DMS53 treated with DMSO at 0.1 percent for 48 hours (cell line): Measurements from ENCODE around the gene EDIL3.
"Not testable (repeated sequence)": the region's sequence is repeated elsewhere in the genome, so short reads cannot be mapped to it uniquely, and the experiment has no call there.

Source experiments
- DNase-seq: peaks from one replicate; lab custom pipeline; 2025; ENCODE audit not compliant: unreplicated experiment; lab: John Stamatoyannopoulos, UW

EDIL3 gene

DNA sequence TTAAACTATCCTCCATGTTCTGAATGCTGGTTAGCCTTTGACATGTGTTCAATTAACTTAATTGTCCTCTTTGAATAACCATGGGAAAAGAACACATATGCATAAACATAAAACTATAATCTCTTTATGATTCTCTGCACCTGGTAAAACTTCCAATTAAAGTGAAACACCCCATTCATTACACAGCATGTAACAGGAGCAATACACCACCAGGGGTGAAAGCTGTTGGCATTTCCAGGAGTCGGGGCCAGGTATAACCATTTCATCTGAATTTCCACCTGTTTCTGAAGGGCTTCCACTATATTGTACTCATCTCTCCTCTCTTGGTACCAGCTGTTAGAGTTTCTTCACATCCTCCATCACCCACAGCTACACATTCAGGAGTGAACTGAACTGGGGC, 303.8 kb downstream of the EDIL3 start:
- no peak for DNase-seq

DNA sequence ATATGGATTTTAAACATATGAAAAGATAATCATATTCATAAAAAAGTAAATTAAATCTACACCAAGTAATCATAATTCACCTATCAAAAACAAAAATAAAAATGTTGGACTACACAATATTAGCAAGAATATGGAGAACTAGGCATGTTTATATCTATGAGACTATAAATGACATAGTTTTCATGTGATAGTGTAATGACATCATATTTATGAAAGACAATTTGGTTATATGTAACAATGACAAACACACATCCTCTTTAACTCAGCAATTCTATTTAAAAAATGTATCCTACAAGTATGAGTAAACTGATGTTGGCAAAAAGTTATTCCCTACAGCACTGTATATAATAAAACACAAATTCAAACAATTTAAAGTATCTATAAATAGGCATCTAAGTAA, 312.3 kb downstream of the EDIL3 start:
- no peak for DNase-seq

DNA sequence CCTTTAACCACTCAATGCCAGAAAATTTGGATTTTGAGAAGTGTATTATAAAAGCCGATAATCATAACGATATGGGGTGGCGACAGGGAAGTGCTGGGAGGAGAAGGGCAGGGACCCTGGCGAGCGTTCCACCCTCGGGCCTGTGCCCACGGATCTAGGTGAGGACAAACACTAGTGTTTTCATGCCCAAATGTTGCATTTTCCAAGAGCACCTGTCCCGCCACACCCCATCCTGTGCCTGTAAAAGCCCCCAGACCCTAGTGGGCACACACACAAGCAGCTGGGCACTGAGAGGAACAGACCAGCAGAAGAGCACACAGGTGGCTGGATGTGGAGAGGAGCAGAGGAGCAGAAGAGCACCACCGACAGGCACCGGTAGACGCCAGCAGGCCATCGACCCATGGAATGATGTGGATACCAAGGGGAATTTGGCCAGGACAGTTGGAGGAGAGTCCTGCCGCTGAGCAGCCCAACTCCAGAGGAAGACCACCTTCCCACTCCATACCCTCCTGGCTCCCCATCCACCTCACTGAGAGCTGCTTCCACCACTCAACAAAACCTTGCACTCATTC, 315.0 kb downstream of the EDIL3 start:
- no peak for DNase-seq

DNA sequence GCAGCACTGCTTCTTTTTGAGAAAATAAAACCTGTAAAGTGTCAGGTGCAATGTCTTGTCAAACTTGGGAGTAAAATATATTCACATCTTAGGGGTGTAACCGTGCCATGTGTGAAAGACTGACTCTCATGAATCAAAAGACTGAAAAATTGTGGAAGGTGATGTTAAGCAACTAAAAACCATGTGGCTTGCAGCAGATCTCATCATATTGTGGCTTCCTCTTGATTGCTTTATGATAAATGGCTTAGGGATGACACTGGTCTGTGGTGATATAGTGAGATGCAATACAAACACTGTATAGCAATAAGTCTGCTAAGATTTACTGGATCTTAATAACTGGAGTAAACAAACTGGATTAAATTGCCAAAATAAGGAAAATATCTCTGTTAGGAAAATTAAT, 321.6 kb downstream of the EDIL3 start:
- DNase-seq: no peak

DNA sequence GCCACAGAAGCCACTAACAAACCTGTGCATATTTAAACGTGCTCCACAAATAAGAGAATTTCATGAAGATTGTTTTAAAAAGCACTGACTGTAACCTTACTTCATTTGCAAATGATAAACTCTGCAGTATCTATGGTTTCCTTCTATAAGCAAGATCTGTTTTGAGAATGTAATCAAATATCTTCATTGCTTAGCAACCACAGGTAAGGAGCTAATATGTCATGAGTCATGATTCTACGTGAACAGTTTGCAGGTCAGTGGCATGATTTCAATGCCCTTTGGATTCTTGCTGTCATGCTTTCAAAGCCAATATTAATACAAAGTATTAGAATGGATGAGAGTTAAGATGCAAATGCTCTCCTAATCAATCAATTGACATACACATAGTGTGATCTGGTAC, 325.0 kb downstream of the EDIL3 start:
- peak; percentile 5 for DNase-seq

DNA sequence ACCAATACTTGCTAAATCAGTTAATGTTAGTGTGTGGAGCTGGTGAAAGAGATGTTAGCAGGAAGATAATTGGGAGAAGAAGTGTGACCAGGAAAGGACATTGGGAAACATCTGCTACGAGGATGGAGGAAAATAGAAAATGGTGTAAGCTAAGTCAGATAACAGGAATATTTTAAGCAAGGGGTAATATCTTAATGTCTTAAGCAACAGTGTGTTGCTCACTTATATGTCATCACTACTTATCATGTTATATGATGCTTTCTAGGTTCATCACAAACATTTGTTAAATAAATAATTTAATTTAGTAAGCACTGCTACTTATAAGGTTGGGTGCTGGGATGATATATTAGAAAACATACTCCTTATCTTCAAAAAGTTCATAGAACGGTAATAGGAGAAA, 326.1 kb downstream of the EDIL3 start:
- DNase-seq: no peak

DNA sequence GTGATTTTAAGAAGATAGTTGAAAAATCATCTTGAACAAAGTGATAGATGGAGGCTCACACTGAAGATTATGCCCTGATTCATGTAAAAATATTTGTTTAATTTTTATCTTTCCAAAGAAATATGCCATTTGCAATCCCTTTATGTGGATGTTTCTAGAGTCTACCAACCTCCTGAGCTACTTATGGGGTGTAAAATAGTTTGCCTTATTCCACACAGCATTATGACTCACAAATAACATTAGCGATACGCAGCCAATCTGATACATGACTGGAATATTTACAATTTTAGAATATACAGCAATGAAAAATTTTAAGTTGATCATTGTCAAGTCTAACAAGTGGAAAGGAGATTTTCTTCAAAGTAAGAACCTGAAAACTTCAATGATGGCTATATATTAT, 327.5 kb downstream of the EDIL3 start:
- no peak for DNase-seq

DNA sequence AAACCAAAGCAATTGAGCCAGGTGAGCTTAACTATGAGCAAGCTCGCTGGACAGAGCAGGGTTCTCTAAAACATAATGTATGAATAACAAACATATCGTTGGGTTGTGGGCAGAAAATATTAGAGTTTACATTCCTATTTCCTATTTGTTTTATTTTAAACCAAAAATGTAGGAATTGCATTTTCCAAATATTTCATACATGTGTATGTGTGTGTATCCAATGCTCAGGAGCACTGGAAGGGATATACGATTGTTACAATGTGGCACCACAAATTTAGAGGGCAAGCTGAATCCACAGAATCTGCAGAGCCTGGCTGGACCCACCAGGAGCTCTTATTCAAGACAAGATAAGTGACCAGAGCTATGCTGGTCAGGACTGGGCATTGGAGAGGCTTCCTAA, 338.7 kb downstream of the EDIL3 start:
- DNase-seq: no peak

DNA sequence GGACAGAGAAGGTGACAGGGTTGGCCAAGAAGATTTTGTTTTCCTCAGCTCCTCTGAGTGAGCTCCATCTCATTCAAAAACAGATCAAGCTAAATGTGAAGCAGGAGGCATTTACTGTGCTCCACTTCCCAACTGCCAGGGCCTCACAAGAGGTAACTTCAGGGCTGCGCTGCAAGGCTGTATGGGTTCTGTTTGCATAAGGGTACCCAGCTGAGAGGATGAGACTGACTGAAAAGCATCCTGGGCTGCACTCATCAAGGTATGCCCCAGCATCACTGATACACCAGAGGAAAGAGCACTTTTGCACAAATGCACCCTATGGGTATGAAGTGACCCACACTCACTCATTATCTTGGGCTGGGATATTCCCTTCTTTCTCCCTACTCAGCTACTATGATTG, 347.8 kb downstream of the EDIL3 start:
- DNase-seq: no peak

DNA sequence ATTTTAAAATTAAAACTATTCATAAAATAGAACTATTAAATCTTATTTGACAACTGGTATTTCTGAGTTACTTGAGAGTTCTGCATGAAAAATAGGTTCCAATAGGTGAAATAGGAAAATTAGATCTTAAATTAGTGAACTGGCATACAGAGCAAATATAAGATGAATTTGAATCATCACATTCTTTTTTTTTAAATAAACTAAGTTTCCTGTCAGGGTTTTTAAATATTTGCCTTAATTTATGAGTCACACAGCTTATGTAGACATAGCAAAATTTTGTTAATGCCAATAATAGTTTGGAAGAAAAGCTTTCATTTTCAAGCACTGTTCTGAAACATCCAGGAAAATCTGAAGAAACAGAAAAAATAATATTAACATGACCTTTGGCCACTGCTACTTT, 352.4 kb downstream of the EDIL3 start:
- no peak for DNase-seq

DNA sequence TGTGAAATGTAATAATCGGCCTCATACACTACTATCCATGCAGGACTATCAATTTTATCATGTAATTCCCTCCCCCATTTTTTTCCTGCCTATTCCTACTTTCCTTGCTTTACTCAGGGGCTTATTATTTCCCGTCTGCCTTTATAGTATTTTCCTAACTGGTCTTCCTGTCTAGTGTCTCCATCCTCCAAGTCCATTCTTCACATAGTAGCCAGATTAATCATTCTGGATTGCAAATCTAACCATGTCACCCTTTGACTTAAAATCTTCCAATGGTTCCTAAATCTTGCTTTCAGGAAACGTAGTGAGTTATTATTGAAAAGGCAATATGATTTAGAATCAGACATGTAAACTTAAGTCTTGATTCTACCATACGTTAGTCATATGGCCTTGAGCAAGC, 356.6 kb downstream of the EDIL3 start:
- no peak for DNase-seq

DNA sequence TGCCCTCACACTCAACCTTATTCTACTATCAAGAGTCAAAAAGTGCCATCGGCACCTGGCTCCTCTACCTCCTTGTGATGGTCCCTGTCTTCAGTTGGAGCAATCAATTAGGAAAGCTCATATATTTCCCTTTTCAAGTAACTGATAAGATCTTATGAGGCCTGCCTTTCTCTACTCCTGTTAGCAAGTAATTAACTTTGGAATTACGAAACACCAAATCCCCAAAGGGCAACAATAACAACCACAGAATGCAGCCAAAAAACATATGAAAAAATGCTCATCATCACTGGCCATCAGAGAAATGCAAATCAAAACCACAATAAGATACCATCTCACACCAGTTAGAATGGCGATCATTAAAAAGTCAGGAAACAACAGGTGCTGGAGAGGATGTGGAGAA, 366.2 kb downstream of the EDIL3 start:
- DNase-seq: not testable (repeated sequence)

DNA sequence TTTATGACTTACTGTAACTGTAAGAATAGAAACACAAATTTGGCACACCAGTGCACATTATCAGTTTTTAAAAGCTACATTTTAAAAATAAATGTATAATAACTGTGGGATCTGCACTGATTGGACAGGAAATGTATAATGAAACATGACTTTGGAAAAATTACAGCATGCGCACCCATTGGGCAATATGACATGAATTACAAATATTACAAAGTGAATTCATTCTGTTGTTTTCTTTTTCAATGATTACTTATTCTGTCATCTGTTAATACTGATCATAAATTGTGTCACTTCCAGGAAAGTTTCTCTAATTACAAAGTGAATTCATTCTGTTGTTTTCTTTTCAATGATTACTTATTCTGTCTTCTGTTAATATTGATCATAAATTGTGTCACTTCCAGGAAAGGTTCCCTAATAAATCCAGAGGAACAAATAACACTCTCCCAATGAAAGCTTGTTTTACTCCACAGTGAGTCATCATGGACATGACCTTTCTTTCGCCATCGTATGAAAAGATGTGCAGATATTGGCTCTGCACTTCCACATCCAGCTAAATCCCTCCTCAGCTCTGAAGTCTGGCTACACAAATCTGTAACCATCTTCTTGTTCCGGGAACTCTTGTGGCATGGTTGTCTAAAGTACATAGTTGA, 367.0 kb downstream of the EDIL3 start:
- no peak for DNase-seq

DNA sequence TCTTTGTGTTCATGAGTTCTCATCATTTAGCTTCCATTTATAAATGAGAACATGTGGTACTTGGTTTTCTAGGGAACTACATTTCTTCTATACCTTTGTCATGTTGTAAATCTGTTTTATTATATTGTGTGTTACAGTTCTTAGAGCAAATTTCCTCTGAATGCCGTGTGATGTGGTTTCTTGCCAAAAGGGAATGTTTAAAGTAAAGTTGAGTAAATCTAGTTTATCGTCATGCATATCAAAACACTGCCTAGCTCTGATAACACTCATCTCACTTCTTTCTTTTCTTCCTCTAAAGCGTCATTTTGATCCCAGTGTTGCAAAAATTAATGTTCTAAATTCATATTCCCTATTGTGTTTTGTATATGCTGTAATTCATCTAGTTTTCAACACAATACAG, 368.6 kb downstream of the EDIL3 start:
- no peak for DNase-seq

DNA sequence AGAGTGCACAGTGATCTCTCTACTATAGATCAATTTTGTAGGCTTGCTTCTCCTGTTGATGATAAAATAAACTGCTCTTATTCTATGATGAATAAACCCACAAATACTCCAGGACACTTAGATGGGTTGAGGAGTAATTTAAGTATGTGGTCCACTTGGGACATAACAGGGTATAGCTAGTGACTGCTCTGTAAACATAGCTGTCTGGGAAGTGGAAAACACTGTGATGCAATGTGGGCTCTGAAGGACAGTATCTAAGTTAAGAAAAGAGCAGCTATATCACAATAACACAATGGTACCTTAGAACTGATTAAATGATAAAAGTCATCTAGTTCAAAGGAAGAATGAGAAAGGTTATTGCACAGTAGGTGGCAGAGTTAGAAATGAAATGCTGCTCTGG, 369.7 kb downstream of the EDIL3 start:
- no peak for DNase-seq

DNA sequence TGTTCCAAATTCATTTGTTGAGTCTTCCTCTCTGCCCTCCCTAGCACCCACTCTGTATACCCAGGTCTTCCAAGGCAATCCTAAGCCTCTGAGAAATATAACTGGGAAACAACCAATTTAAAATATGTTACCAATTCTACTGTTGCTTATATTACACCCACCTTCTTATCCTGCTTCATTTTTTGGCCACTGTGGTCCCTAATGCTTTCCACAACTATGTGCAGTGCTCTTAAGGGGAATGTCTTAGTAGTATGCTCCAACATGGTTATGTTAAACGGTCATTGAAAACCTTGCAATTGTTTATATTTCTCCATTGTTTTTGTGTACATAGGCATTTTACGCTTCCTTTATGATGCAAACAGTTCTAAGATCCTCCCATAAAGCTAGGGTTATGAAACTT, 390.9 kb downstream of the EDIL3 start:
- no peak for DNase-seq

DNA sequence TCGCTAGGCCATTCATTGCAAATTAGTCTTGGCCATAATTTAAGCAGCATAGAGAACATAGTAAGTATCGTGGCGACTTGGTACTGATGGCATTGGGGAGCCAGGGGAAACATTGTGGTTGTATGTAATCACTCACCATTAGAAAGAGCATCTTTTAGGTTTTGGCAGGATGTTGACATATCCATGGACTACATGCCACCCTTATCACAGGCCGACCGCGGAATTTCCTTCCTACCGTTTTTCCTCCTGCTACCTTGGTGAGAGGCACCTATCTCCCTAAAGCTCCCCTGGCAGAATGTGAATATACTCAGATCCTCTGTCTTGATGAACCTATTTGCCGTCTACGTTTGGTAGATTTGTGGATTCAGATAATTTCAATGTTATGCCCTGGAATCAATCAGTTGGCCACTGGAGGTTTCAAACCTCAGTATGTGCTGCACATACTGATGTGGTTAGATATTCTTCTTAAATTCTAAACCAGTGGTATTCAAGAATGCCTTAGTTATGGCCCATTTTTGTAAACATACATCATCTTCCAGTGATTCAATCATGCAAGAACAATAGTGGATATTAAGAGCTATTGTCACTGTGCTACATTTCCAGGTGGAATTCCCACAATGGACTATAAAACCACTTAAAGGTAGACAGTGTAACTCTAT, 393.0 kb downstream of the EDIL3 start:
- DNase-seq: no peak

DNA sequence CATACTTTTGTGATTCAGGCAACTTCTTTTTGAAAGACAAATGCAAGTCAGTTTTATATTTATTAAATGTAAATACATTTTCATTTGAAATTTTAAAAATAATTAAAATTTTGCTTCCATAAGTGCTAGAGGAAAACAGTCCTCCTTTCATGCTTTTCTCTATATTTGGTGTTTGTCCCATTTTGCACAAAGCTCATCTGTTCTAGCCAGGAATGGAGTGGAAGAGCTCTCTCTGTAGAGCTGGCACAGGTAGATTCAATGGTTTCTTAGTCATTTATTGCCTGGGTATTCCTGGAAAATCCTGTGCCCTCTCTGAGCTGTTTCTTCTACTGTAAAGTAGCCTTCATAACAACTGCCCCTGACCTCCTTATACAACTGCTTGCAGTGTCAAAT, 396.4 kb downstream of the EDIL3 start:
- DNase-seq: no peak

DNA sequence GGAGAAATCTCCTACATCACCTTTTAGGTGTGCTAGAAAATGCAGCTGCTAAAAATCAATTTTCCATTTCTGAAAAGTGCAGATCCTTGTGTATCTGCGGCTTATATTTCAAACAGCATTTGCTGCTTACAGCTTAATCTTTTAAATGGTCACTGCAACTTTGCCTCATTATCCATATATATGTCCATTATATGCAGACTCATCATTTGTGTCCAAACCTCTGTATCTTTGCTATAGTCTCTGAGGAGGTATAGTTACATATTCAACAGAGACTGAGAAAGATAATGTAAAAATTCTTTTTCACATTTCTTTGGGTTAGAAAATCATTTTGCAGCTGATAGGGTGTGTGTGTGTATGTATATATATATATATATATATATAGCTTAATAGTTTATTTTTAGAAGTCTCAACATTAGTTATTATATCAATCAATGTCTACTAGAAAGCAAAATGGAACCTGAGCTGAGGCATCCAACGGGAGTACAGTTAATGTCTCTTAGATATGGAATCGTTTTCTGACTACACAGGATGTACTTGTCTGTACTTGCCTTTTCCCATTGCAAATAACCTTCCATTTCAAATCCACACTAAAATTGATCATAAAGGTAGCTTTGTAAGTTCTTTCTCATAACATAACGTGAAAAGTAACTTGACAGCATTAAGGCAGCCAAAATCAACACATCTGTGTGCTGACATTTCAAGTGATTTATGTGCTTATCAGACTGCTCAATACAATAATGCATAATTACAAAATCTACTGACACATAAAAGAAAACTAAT, 397.0 kb downstream of the EDIL3 start:
- no peak for DNase-seq

DNA sequence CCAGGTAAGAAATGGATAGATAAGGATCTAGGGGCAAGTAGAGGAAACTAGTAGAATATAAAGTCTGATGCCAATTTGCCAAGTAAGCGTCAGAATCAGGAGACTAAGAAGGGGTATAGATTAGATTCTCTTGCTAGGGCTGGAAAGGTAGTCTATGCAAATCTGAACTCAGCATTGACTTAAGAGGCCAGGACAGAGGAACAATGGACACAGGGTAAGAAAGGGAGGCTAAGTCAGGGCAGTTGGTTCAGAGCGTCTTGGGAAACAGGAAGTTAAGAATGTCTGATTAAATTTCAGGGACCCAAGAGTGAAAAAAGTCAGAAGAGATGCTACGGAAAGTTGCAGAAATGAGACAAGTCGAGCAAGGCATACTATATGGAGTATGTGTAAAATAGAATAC, 400.8 kb downstream of the EDIL3 start:
- DNase-seq: no peak

DNA sequence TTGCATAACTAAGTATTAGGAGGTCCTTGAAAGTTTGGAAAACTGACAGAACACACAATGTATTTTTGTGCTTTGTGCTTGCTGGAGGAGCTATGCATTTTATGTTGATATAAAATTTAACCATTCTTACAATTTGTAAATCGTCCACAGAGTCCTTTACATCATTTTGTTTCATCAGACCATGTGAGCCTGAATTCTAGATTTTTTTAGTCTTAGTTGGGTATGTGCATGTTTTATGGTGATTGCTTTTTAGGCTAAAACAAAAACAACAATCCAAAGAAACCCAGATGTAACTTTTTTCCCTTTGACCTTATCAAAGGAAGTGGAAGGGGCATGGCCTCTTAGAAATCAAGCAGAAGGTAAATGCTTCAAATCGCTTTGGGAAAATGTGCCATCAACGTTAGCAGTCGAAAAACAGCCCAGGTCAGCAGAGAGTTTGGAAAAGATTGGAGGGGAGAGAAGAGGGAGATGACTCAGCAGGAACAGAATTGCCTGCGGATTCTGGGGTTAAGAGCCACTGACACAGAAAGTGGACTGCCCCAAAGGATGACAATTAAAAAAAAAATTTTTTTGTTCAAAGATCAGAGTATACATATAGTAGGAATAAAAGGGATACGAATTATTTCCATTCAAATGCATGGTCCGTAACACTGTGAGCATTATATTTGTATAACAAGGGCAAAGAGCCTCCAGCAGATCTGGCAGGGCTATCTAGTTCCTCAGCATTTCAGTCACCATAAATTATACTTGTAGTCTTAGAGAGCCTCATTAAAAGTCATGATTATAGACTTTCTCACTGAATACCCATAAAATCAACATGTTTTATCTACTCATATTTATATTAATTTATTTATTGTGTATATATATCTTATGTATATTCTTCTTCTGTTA, 410.5 kb downstream of the EDIL3 start:
- no peak for DNase-seq
